Astrocyte (in vitro differentiated cells and primary cell): Measurements from ENCODE around the gene PCID2.

Experiments used
- EZH2 ChIP-seq: IDR thresholded peaks from 2 replicates; pipeline ENCODE4 v1.6.1; 2012; ENCODE audit warnings: mild to moderate bottlenecking, low read length, inconsistent platforms; ENCODE audit not compliant: insufficient read depth
- TF ChIP-seq, protein P1 (sequence below): IDR thresholded peaks from 2 replicates; pipeline ENCODE4 v1.5.1; 2011; ENCODE audit warnings: low read depth, mild to moderate bottlenecking, inconsistent platforms, low read length, moderate library complexity; ENCODE audit not compliant: insufficient read depth

- TF ChIP-seq, protein P1, sequence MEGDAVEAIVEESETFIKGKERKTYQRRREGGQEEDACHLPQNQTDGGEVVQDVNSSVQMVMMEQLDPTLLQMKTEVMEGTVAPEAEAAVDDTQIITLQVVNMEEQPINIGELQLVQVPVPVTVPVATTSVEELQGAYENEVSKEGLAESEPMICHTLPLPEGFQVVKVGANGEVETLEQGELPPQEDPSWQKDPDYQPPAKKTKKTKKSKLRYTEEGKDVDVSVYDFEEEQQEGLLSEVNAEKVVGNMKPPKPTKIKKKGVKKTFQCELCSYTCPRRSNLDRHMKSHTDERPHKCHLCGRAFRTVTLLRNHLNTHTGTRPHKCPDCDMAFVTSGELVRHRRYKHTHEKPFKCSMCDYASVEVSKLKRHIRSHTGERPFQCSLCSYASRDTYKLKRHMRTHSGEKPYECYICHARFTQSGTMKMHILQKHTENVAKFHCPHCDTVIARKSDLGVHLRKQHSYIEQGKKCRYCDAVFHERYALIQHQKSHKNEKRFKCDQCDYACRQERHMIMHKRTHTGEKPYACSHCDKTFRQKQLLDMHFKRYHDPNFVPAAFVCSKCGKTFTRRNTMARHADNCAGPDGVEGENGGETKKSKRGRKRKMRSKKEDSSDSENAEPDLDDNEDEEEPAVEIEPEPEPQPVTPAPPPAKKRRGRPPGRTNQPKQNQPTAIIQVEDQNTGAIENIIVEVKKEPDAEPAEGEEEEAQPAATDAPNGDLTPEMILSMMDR: no peak
- no peak for TF ChIP-seq EZH2
Observed at GRCh38 chr13:113190181-113190580, 18.3 kb downstream of the PCID2 start.
